Measurements from ENCODE around the gene PRAMEF18.
A peak's percentile ranks its signal among the peaks of the same experiment; 100 is the strongest.
"Not testable (repeated sequence)": the region's sequence is repeated elsewhere in the genome, so short reads cannot be mapped to it uniquely, and the experiment has no call there.

The PRAMEF18 gene

GRCh38 chr1:13225675-13226204 lies at the start of gene PRAMEF18:
PRAMEF18 (minus strand) TSS chr1:13226154; CDS start chr1:13226106, 48 bp downstream.
- DNase-seq, result not testable (repeated sequence)

GRCh38 chr1:13265124-13265523 lies 39.2 kb upstream of the PRAMEF18 start:
- not testable (repeated sequence) for DNase-seq

- DNase-seq, result not testable (repeated sequence)
Measured at GRCh38 chr1:13253898-13254297, 27.9 kb upstream of the PRAMEF18 start, which contains the start of gene PRAMEF5. PRAMEF5 (plus strand) TSS chr1:13254198; CDS start chr1:13259269, 5,071 bp downstream.

- not testable (repeated sequence) for DNase-seq
Measured at GRCh38 chr1:13247122-13247521, 21.2 kb upstream of the PRAMEF18 start.

GRCh38 chr1:13246554-13246871 lies 20.6 kb upstream of the PRAMEF18 start:
- not testable (repeated sequence) for DNase-seq

GRCh38 chr1:13245841-13246553 lies 20.0 kb upstream of the PRAMEF18 start:
- not testable (repeated sequence) for DNase-seq

GRCh38 chr1:13243536-13244263 lies 17.7 kb upstream of the PRAMEF18 start:
- not testable (repeated sequence) for DNase-seq

- not testable (repeated sequence) for DNase-seq
Measured at GRCh38 chr1:13239633-13240032, 13.7 kb upstream of the PRAMEF18 start.

GRCh38 chr1:13237572-13237971 lies 11.6 kb upstream of the PRAMEF18 start:
- not testable (repeated sequence) for DNase-seq

- not testable (repeated sequence) for DNase-seq
Measured at GRCh38 chr1:13234057-13234456, 8.1 kb upstream of the PRAMEF18 start.

- DNase-seq, result not testable (repeated sequence)
Measured at GRCh38 chr1:13232056-13232455, 6.1 kb upstream of the PRAMEF18 start.

GRCh38 chr1:13231061-13231750 lies 5.3 kb upstream of the PRAMEF18 start:
- not testable (repeated sequence) for DNase-seq

- not testable (repeated sequence) for DNase-seq
Measured at GRCh38 chr1:13230601-13231000, 4.6 kb upstream of the PRAMEF18 start.

- DNase-seq, result not testable (repeated sequence)
Measured at GRCh38 chr1:13230096-13230495, 4.1 kb upstream of the PRAMEF18 start.

- peak; percentile 76 for DNase-seq
Measured at GRCh38 chr1:13228343-13228781, 2.4 kb upstream of the PRAMEF18 start.

- DNase-seq, result not testable (repeated sequence)
Measured at GRCh38 chr1:13227271-13228055, 1.5 kb upstream of the PRAMEF18 start.

GRCh38 chr1:13224480-13225060 lies 1.4 kb downstream of the PRAMEF18 start:
- DNase-seq, result no peak

- not testable (repeated sequence) for DNase-seq
Measured at GRCh38 chr1:13222788-13223187, 3.2 kb downstream of the PRAMEF18 start.

- not testable (repeated sequence) for DNase-seq
Measured at GRCh38 chr1:13219203-13219602, 6.8 kb downstream of the PRAMEF18 start.

- DNase-seq, result not testable (repeated sequence)
Measured at GRCh38 chr1:13216619-13217018, 9.3 kb downstream of the PRAMEF18 start.

- not testable (repeated sequence) for DNase-seq
Measured at GRCh38 chr1:13208712-13209111, 17.2 kb downstream of the PRAMEF18 start.

- not testable (repeated sequence) for DNase-seq
Measured at GRCh38 chr1:13201309-13201708, 24.6 kb downstream of the PRAMEF18 start, which contains the start of gene PRAMEF13. PRAMEF13 (minus strand) TSS chr1:13201409; CDS start chr1:13199589, 1,820 bp downstream.

All from hematopoietic multipotent progenitor cell treated with erythropoietin and hydrocortisone succinate and interleukin-3 and kit ligand, for 4 days (in vitro differentiated cells).